ENCODE measurements around the gene SDCCAG8.

DNA sequence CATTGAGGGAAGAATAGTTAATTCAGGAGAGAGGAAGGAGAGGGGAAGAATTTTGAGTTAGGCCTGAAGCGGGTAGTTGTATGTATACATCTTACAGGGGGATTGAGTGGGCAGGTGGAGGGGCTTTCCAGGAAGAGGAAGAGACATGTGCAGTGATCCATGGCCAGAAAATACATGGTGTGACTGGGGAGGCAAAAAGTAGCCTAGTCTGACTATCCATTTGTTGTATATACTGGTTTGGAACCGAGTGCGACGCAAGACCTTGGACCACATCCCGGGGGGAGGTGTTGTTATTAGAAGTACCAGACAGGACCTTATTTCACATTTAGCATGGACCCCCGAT is 158.3 kb downstream of the SDCCAG8 start:
- TF ChIP-seq POLR2A (IDR thresholded peaks at IDR 0.05), result no peak
- TF ChIP-seq, protein P1, sequence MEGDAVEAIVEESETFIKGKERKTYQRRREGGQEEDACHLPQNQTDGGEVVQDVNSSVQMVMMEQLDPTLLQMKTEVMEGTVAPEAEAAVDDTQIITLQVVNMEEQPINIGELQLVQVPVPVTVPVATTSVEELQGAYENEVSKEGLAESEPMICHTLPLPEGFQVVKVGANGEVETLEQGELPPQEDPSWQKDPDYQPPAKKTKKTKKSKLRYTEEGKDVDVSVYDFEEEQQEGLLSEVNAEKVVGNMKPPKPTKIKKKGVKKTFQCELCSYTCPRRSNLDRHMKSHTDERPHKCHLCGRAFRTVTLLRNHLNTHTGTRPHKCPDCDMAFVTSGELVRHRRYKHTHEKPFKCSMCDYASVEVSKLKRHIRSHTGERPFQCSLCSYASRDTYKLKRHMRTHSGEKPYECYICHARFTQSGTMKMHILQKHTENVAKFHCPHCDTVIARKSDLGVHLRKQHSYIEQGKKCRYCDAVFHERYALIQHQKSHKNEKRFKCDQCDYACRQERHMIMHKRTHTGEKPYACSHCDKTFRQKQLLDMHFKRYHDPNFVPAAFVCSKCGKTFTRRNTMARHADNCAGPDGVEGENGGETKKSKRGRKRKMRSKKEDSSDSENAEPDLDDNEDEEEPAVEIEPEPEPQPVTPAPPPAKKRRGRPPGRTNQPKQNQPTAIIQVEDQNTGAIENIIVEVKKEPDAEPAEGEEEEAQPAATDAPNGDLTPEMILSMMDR (IDR thresholded peaks at IDR 0.05), result no peak
